H9 (cell line): ENCODE results near the gene IQGAP2. TPM values are rescaled to one million over a fixed set of nuclear protein-coding genes. Genes with fewer than 3 reads are reported as not detected.
A peak's percentile ranks its signal among the peaks of the same experiment; 100 is the strongest.

Source experiments
- DNase-seq: peaks from one replicate; pipeline ENCODE4 v3.0.0-alpha.2; 2017
- H2AFZ ChIP-seq: one replicate; pipeline ENCODE4 v1.6.1; 2013; ENCODE audit warnings: mild to moderate bottlenecking, low read length, control low read depth, moderate library complexity
- H2AK5ac ChIP-seq: 2 replicates; pipeline ENCODE4 v1.6.1; 2013; ENCODE audit warnings: low read length, control low read depth, mixed read lengths; ENCODE audit not compliant: insufficient read length
- H2BK120ac ChIP-seq: one replicate; pipeline ENCODE4 v1.6.1; 2013; ENCODE audit warnings: low read depth, mild to moderate bottlenecking, low read length, control low read depth, inconsistent platforms; ENCODE audit not compliant: poor library complexity, severe bottlenecking
- H2BK12ac ChIP-seq: 2 replicates; pipeline ENCODE4 v1.6.1; 2013; ENCODE audit warnings: low read length, control low read depth, mixed read lengths, low read depth; ENCODE audit not compliant: insufficient read length
- H2BK15ac ChIP-seq: 2 replicates; pipeline ENCODE4 v1.6.1; 2013; ENCODE audit warnings: low read depth, low read length, control low read depth
- H2BK20ac ChIP-seq: one replicate; pipeline ENCODE4 v1.6.1; 2013; ENCODE audit warnings: low read depth, mild to moderate bottlenecking, low read length, control low read depth, inconsistent platforms; ENCODE audit not compliant: poor library complexity, severe bottlenecking
- H2BK5ac ChIP-seq: 2 replicates; pipeline ENCODE4 v1.6.1; 2013; ENCODE audit warnings: low read length, control low read depth, mixed read lengths; ENCODE audit not compliant: insufficient read length
- H3K14ac ChIP-seq: 2 replicates; pipeline ENCODE4 v1.6.1; 2013; ENCODE audit warnings: low read length, control low read depth; ENCODE audit not compliant: insufficient read depth
- H3K18ac ChIP-seq: 2 replicates; pipeline ENCODE4 v1.6.1; 2013; ENCODE audit warnings: low read depth, mild to moderate bottlenecking, mixed read lengths, low read length, control low read depth; ENCODE audit not compliant: insufficient read length
- H3K23ac ChIP-seq: 2 replicates; pipeline ENCODE4 v1.6.1; 2013; ENCODE audit warnings: low read length, control low read depth, mixed read lengths, low read depth; ENCODE audit not compliant: insufficient read length
- H3K23me2 ChIP-seq: 2 replicates; pipeline ENCODE4 v1.6.1; 2013; ENCODE audit warnings: low read depth, mild to moderate bottlenecking, mixed read lengths, low read length, control low read depth; ENCODE audit not compliant: insufficient read length, poor library complexity, severe bottlenecking
- H3K27ac ChIP-seq: 2 replicates; pipeline ENCODE4 v1.5.1; 2013; ENCODE audit warnings: low read length, control low read depth, mixed read lengths, low read depth; ENCODE audit not compliant: insufficient read length
- H3K27me3 ChIP-seq: 2 replicates; pipeline ENCODE4 v1.6.1; 2013; ENCODE audit warnings: low read length, control low read depth, inconsistent platforms; ENCODE audit not compliant: insufficient read depth
- H3K4ac ChIP-seq: 2 replicates; pipeline ENCODE4 v1.6.1; 2013; ENCODE audit warnings: low read depth, mild to moderate bottlenecking, control low read depth, inconsistent platforms, low read length, moderate library complexity
- H3K4me1 ChIP-seq: 2 replicates; pipeline ENCODE4 v1.6.1; 2013; ENCODE audit warnings: low read length, control low read depth, inconsistent platforms; ENCODE audit not compliant: insufficient read depth
- H3K4me2 ChIP-seq: 2 replicates; pipeline ENCODE4 v1.6.1; 2013; ENCODE audit warnings: low read length, control low read depth, mixed read lengths; ENCODE audit not compliant: insufficient read length, insufficient read depth
- H3K56ac ChIP-seq: 2 replicates; pipeline ENCODE4 v1.6.1; 2013; ENCODE audit warnings: low read depth, mild to moderate bottlenecking, mixed read lengths, low read length, control low read depth; ENCODE audit not compliant: insufficient read length
- H3K79me1 ChIP-seq: 2 replicates; pipeline ENCODE4 v1.6.1; 2013; ENCODE audit warnings: low read depth, mild to moderate bottlenecking, moderate library complexity, low read length, control low read depth, inconsistent platforms; ENCODE audit not compliant: insufficient read depth, poor library complexity, severe bottlenecking
- H3K79me2 ChIP-seq: 2 replicates; pipeline ENCODE4 v1.6.1; 2013; ENCODE audit warnings: low read length, control low read depth, inconsistent platforms; ENCODE audit not compliant: insufficient read depth
- H3K9ac ChIP-seq: 2 replicates; pipeline ENCODE4 v1.6.1; 2013; ENCODE audit warnings: low read length, control low read depth, mixed read lengths; ENCODE audit not compliant: insufficient read length; ENCODE audit errors: extremely low read depth
- H3K9me3 ChIP-seq: one replicate; pipeline ENCODE4 v1.6.1; 2013; ENCODE audit warnings: low read depth, low read length, inconsistent platforms; ENCODE audit not compliant: control insufficient read depth
- H3T11ph ChIP-seq: one replicate; pipeline ENCODE4 v1.6.1; 2013; ENCODE audit warnings: mild to moderate bottlenecking, low read length, control low read depth, inconsistent platforms
- H4K20me1 ChIP-seq: one replicate; pipeline ENCODE4 v1.6.1; 2013; ENCODE audit not compliant: control insufficient read depth, insufficient read length, insufficient read depth
- H4K5ac ChIP-seq: 2 replicates; pipeline ENCODE4 v1.6.1; 2013; ENCODE audit warnings: low read depth, mild to moderate bottlenecking, mixed read lengths, low read length, control low read depth; ENCODE audit not compliant: insufficient read length
- H4K8ac ChIP-seq: replicated peaks from 2 replicates; pipeline ENCODE4 v1.6.1; 2013; ENCODE audit warnings: low read length, control low read depth, mixed read lengths, low read depth; ENCODE audit not compliant: insufficient read length
- H4K91ac ChIP-seq: 2 replicates; pipeline ENCODE4 v1.6.1; 2013; ENCODE audit warnings: low read depth, mild to moderate bottlenecking, moderate library complexity, mixed read lengths, low read length, control low read depth; ENCODE audit not compliant: insufficient read length
- H3K27ac Mint-ChIP-seq, 3 experiments: 2 replicates in 2 of 3; 3 replicates in 1 of 3; pipeline ENCODE4 v1.8.0; 2020 to 2021; ENCODE audit warnings: mixed read lengths in 3 of 3, mild to moderate bottlenecking in 1 of 3, moderate library complexity in 1 of 3
- H3K27me3 Mint-ChIP-seq: 2 replicates; pipeline ENCODE4 v1.8.0; 2021; ENCODE audit warnings: low read depth, mild to moderate bottlenecking, moderate library complexity, mixed read lengths
- H3K36me3 Mint-ChIP-seq, 3 experiments: 2 replicates in 2 of 3; 3 replicates in 1 of 3; pipeline ENCODE4 v1.8.0; 2020 to 2021; ENCODE audit warnings: low read depth in 3 of 3, mixed read lengths in 3 of 3; ENCODE audit not compliant: insufficient read depth in 1 of 3
- H3K4me1 Mint-ChIP-seq, 2 experiments: 2 replicates each; pipeline ENCODE4 v1.8.0; 2020; ENCODE audit warnings: mixed read lengths in 2 of 2
- H3K4me3 Mint-ChIP-seq, 2 experiments: 2 replicates in 1 of 2; 3 replicates in 1 of 2; pipeline ENCODE4 v1.8.0; 2020 to 2021; ENCODE audit warnings: mild to moderate bottlenecking in 2 of 2, mixed read lengths in 2 of 2, moderate library complexity in 1 of 2
- H3K9me3 Mint-ChIP-seq, 2 experiments: 2 replicates in 1 of 2; 3 replicates in 1 of 2; pipeline ENCODE4 v1.8.0; 2020; ENCODE audit warnings: mild to moderate bottlenecking in 2 of 2, mixed read lengths in 2 of 2, moderate library complexity in 1 of 2
- CTCF ChIP-seq: fragments of 200-600 bp; sonication (generic); conservative IDR thresholded peaks from 3 replicates; pipeline ENCODE4 v1.8.0; 2021; ENCODE audit warnings: antibody characterized with exemption, mild to moderate bottlenecking
- WGBS: extraction: QIAGEN DNeasy Blood & Tissue Kit; methylation state at CpG from one replicate; pipeline ENCODE4 v1.1.7; 2013; ENCODE audit warnings: missing lambda C conversion rate, low lambda C conversion rate, mixed read lengths; ENCODE audit not compliant: insufficient read length; ENCODE audit errors: extremely low coverage; 5-methylcytosine and 5-hydroxymethylcytosine counted together
- total RNA-seq: library from RNA; stranded (reverse); gene quantifications from 2 replicates; pipeline ENCODE4 v1.2.1, GENCODE V29; 2021

Gene IQGAP2
- total RNA-seq, 1 experiment from 2014 or later = 22.5 TPM

- no peak overlapping the region for H3K14ac ChIP-seq
- no CpG with 5 or more reads among the region's 2 CpGs for WGBS
Observed at GRCh38 chr5:76474377-76474776, 71.3 kb downstream of the IQGAP2 start.

More at GRCh38 chr5:76474377-76474776, 71.3 kb downstream of the IQGAP2 start:
- Mint-ChIP-seq H3K9me3 (peaks cover 8 to 11% of the 10 kb centered on the region in 2 experiments), H3K27ac (peak overlapping the region in 2 of 3 experiments; percentile 11 to 56; a peak in 2 of 7 replicates), H3K4me1 (peaks cover 26 to 32% of the 10 kb centered on the region in 2 experiments), H3K36me3 (peaks cover 13 to 17% (median 17%) of the 10 kb centered on the region in 3 experiments; a peak in 6 of 7 replicates), H3K4me3 (no peak overlapping the region), H3K27me3 (no peaks in the 10 kb centered on the region; the same call in 1 of the 2 replicates)
- Histone ChIP-seq H3K4ac (no peak overlapping the region), H3K27me3 (no peaks in the 10 kb centered on the region), H4K5ac (no peak overlapping the region), H3K79me1 (no peaks in the 10 kb centered on the region), H3K9ac (no peak overlapping the region), H3K56ac (no peak overlapping the region), H3T11ph (no peak overlapping the region), H2AK5ac (no peak overlapping the region), H2BK5ac (no peak overlapping the region), H4K20me1 (no peaks in the 10 kb centered on the region), H2BK15ac (no peak overlapping the region), H3K79me2 (no peaks in the 10 kb centered on the region; the same call in 1 of the 2 replicates), H3K27ac (no peak overlapping the region), H3K23ac (no peak overlapping the region), H3K9me3 (no peaks in the 10 kb centered on the region), H2BK20ac (no peak overlapping the region), H3K23me2 (no peaks in the 10 kb centered on the region), H4K8ac (no peak overlapping the region), H3K4me1 (peaks cover 17% of the 10 kb centered on the region), H3K4me2 (no peak overlapping the region), H3K18ac (no peak overlapping the region), H2BK12ac (no peak overlapping the region), H2BK120ac (no peak overlapping the region), H4K91ac (no peak overlapping the region), H2AFZ (no peak overlapping the region)
- no peak for DNase-seq
- TF ChIP-seq CTCF = no peak
